Lower leg skin (tissue), 3 donors: ENCODE results near the gene LIN37.

Experiments
- POLR2A ChIP-seq, 2 donors: fragments of 450-650 bp; IDR thresholded peaks; one replicate each; pipeline ENCODE4 v1.6.1; 2016 to 2017; ENCODE audit warnings: antibody characterized with exemption in 2 of 2, mild to moderate bottlenecking in 1 of 2, moderate library complexity in 1 of 2
- TF ChIP-seq, protein P1 (sequence below), 3 donors: fragments of 450-650 bp; IDR thresholded peaks; one replicate each; pipeline ENCODE4 v1.5.1; 2016; ENCODE audit warnings: antibody characterized with exemption in 3 of 3, mild to moderate bottlenecking in 3 of 3, moderate library complexity in 2 of 3

DNA sequence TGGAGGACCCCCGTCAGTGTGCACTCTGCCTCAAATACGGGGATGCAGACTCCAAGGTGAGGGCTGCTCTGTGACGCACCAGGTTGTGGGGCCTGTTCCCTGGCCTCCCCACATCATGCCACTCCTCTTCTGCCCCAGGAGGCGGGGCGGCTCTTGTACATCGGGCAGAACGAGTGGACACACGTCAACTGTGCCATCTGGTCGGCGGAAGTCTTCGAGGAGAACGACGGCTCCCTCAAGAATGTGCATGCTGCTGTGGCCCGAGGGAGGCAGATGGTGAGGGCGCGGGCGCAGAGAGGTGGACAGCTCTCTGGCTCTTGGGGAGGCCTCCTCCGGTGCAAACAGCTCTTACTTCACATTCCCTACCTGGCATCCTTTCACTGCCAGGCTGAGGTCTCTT lies 19.4 kb upstream of the LIN37 start:
- TF ChIP-seq, protein P1, sequence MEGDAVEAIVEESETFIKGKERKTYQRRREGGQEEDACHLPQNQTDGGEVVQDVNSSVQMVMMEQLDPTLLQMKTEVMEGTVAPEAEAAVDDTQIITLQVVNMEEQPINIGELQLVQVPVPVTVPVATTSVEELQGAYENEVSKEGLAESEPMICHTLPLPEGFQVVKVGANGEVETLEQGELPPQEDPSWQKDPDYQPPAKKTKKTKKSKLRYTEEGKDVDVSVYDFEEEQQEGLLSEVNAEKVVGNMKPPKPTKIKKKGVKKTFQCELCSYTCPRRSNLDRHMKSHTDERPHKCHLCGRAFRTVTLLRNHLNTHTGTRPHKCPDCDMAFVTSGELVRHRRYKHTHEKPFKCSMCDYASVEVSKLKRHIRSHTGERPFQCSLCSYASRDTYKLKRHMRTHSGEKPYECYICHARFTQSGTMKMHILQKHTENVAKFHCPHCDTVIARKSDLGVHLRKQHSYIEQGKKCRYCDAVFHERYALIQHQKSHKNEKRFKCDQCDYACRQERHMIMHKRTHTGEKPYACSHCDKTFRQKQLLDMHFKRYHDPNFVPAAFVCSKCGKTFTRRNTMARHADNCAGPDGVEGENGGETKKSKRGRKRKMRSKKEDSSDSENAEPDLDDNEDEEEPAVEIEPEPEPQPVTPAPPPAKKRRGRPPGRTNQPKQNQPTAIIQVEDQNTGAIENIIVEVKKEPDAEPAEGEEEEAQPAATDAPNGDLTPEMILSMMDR (IDR thresholded peaks at IDR 0.05), result no peak
- no peak for TF ChIP-seq POLR2A (IDR thresholded peaks at IDR 0.05)
